RWPE2 (cell line): ENCODE results near the gene MAGI1.

Source experiments
- ATAC-seq: fragments of 200-7000 bp; cut with Tn5 transposase; 3 replicates; pipeline ENCODE4 v1.9.1; 2021; ENCODE audit warnings: low read depth
- DNase-seq: peaks from one replicate; pipeline ENCODE4 v3.0.0-alpha.2; 2020; ENCODE audit warnings: low spot score
- H3K27ac ChIP-seq: fragments of 450-650 bp; 2 replicates; pipeline ENCODE4 v1.5.1; 2017; ENCODE audit warnings: mild to moderate bottlenecking; ENCODE audit not compliant: poor library complexity, severe bottlenecking
- H3K27me3 ChIP-seq: fragments of 250-450 bp; sonication (Bioruptor Pico); 2 replicates; pipeline ENCODE4 v1.5.1; 2021; ENCODE audit warnings: mild to moderate bottlenecking, moderate library complexity; ENCODE audit not compliant: insufficient read depth, poor library complexity, severe bottlenecking
- H3K36me3 ChIP-seq: fragments of 250-450 bp; sonication (Bioruptor Pico); 2 replicates; pipeline ENCODE4 v1.5.1; 2020; ENCODE audit warnings: low read depth, mild to moderate bottlenecking, moderate library complexity
- H3K4me1 ChIP-seq: fragments of 250-450 bp; sonication (Bioruptor Pico); 2 replicates; pipeline ENCODE4 v1.5.1; 2021; ENCODE audit warnings: mild to moderate bottlenecking, moderate library complexity; ENCODE audit not compliant: insufficient read depth, poor library complexity, severe bottlenecking
- H3K4me3 ChIP-seq: fragments of 250-450 bp; sonication (Bioruptor Pico); 2 replicates; pipeline ENCODE4 v1.5.1; 2021; ENCODE audit warnings: mild to moderate bottlenecking, moderate library complexity; ENCODE audit not compliant: severe bottlenecking
- H3K9me3 ChIP-seq: fragments of 250-450 bp; sonication (Bioruptor Pico); 2 replicates; pipeline ENCODE4 v1.5.1; 2021; ENCODE audit warnings: mild to moderate bottlenecking, moderate library complexity; ENCODE audit not compliant: severe bottlenecking
- CTCF ChIP-seq: fragments of 450-650 bp; IDR thresholded peaks from one replicate; pipeline ENCODE4 v1.5.1; 2017; ENCODE audit warnings: mild to moderate bottlenecking, moderate library complexity; ENCODE audit not compliant: poor library complexity, severe bottlenecking

MAGI1 gene

GRCh38 chr3:65344846-65345245, 693.9 kb downstream of the MAGI1 start:
- Histone ChIP-seq H3K4me1 (no peaks in the 10 kb centered on the region), H3K27me3 (no peaks in the 10 kb centered on the region), H3K9me3 (no peaks in the 10 kb centered on the region), H3K27ac (no peak overlapping the region), H3K4me3 (no peak overlapping the region), H3K36me3 (no peaks in the 10 kb centered on the region)
- TF ChIP-seq CTCF = no peak
- DNase-seq (no peak), ATAC-seq (no peak)

- no peak overlapping the region for H3K27ac ChIP-seq
- no peak for TF ChIP-seq CTCF
- no peaks in the 10 kb centered on the region for H3K27me3 ChIP-seq
- no peak overlapping the region for H3K4me3 ChIP-seq
- ATAC-seq = no peak
- H3K4me1 ChIP-seq = no peaks in the 10 kb centered on the region
- no peaks in the 10 kb centered on the region for H3K36me3 ChIP-seq
- H3K9me3 ChIP-seq = no peaks in the 10 kb centered on the region
- DNase-seq = no peak
These were observed 694.3 kb downstream of the MAGI1 start for GRCh38 chr3:65344444-65344843.

- ATAC-seq = no peak
- no peaks in the 10 kb centered on the region for H3K27me3 ChIP-seq
These were observed 695.0 kb downstream of the MAGI1 start for GRCh38 chr3:65343736-65344135.

GRCh38 chr3:65343026-65343425, 695.7 kb downstream of the MAGI1 start:
- ATAC-seq = no peak
- no peaks in the 10 kb centered on the region for H3K4me1 ChIP-seq
- H3K36me3 ChIP-seq = no peaks in the 10 kb centered on the region
- no peak for DNase-seq
- no peak overlapping the region for H3K4me3 ChIP-seq
- H3K27me3 ChIP-seq = no peaks in the 10 kb centered on the region
- H3K9me3 ChIP-seq = no peaks in the 10 kb centered on the region
- H3K27ac ChIP-seq = no peak overlapping the region
- TF ChIP-seq CTCF = no peak

More at GRCh38 chr3:65343736-65344135, 695.0 kb downstream of the MAGI1 start:
- no peaks in the 10 kb centered on the region for H3K9me3 ChIP-seq
- no peak overlapping the region for H3K4me3 ChIP-seq
- H3K4me1 ChIP-seq = no peaks in the 10 kb centered on the region
- TF ChIP-seq CTCF = no peak
- DNase-seq = no peak
- no peaks in the 10 kb centered on the region for H3K36me3 ChIP-seq
- H3K27ac ChIP-seq = no peak overlapping the region

- no peaks in the 10 kb centered on the region for H3K36me3 ChIP-seq
- H3K9me3 ChIP-seq = no peaks in the 10 kb centered on the region
- H3K4me3 ChIP-seq = no peak overlapping the region
- TF ChIP-seq CTCF = peak; percentile 68
- no peaks in the 10 kb centered on the region for H3K4me1 ChIP-seq
- no peak overlapping the region for H3K27ac ChIP-seq
- no peaks in the 10 kb centered on the region for H3K27me3 ChIP-seq
- peak; percentile 78 for ATAC-seq
- DNase-seq = no peak
These were observed 696.5 kb downstream of the MAGI1 start for GRCh38 chr3:65342084-65342683.
